GM21737 (cell line): ENCODE measurements around the gene OOEP.

ENCODE experiments used
- ATAC-seq: cut with Tn5 transposase; IDR thresholded peaks from one replicate; pipeline ENCODE4 v1.9.1; 2021; ENCODE audit warnings: mild to moderate bottlenecking, moderate library complexity; ENCODE audit not compliant: unreplicated experiment

Gene OOEP

DNA sequence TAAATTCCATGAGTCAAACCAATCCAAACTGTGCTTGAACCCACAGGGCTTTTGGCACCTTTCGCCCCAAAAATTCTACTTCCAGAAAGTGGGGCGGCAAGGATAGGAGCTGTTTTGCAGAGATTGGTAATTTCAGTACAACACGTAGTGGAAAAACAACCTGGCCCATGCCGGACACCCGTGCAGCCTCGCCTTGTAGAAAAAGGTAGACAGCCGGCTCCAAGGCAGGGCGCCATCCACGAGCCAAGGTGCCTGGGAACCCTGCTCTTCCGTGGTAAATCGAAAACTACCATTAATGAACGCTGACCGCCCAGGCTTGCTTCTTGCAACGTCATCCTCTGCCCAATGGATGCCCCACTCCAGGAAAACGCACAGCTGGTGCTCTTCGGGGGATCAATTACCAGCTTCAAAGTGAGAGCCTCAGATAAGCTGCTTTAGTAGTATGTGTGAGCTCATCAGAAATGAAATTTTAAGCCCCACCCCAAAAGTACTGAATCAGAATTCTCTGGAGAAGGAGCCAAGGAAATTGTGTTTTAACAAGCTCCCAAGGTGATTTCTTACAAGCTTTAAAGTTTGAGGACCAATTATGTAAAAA lies 1.8 kb downstream of the OOEP start:
- ATAC-seq, result no peak

DNA sequence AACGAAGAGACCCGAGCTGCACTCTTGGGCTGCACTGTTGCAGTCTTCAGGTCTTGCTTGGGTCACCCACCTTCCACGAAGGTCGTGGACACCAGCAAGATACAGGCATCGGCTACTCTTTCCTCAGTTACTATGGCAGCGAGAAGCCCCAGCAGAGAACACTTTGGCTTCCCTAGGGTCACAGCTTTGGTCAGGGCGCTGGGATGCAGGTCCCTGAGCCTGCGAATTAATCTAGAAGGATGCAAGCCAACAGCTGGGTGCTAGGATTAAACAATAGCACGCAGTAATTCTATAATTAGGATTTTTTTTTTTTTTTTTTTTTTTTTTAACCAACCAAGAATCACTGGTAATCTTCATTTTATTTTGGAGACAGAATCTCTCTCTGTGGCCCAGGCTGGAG lies 5.1 kb downstream of the OOEP start:
- ATAC-seq, result no peak

DNA sequence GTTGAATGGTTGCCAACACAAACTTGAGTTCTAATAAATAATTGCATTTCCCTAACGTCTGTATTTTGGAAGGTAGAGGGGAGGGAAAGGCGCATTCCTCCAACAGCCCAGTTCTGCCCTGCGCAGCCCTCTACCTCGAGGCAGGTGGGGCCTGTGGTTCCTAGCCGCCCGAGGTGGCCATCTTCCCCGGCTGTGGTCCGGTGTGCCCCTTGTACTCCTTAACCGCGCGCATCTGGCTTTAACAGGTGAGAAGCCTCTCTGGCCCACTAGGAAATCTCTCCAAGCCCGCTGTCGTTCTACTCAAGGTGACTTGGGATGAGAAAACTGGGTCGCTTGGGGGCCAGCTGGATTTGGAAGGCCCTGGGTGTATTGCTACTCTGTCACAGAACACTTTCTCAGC lies 5.6 kb downstream of the OOEP start:
- ATAC-seq, result no peak

DNA sequence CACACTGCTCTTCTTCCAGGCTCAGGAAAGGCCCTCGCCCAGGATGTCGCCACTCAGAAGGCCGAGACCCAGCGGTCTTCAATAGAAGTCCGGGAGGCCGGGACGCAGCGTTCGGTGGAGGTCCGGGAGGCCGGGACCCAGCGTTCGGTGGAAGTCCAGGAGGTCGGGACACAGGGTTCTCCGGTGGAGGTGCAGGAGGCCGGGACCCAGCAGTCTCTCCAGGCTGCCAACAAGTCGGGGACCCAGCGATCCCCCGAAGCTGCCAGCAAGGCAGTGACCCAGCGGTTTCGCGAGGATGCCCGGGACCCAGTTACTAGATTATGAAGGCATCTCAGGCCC lies 6.2 kb downstream of the OOEP start:
- no peak for ATAC-seq

DNA sequence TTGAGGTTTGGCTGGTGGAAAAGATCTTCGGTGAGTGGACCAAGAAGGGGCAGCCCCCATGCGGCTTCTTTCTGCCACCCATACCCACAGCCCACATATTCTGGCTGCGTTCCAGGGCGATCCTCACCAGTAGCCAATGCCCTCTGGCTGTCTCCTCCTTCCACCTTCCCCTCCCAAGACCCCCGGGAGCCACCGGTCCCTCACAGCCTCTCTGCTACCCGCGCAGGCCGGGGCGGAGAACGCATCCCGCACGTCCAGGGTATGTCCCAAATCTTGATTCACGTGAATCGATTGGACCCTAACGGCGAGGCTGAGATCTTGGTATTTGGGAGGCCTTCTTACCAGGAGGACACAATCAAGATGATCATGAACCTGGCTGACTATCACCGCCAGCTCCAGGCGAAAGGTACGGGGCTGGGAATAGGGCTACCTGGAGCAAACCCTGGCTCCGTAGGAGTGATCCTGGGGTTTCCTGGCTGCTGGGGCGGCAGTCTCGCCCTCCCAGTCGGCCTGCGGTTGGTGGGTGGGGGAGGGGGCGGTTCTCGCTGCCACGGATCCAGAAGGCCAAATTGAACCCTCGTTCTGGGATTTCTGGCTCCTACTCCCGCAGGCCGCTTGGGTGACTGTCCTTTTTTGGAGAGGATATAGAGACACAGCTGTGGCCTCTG lies 6.7 kb downstream of the OOEP start:
- ATAC-seq, result no peak

DNA sequence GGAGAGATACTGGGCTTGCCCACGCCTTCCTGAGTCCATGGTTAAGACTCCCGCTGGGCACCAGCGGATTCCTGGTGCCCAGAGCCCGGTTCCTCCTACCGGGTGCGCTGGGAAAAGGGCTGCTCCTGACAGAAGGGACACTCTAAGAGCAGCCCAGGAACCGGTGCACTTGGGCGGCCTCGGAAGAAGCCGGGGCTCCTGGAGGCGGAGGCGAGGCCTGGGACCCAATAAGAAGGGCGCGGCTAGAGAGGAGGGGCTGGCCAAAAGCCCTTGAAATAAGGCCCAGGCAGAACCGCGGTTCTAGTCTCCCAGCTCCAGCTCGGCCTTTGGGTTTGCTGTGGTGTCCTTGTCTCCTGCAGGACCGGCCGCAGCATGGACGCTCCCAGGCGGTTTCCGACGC lies 7.3 kb downstream of the OOEP start, which contains the start of gene KHDC3L:
KHDC3L (plus strand) TSS at position 301 of the 400 bp plus-strand sequence; CDS start at position 373, 72 bp downstream.
- no peak for ATAC-seq

DNA sequence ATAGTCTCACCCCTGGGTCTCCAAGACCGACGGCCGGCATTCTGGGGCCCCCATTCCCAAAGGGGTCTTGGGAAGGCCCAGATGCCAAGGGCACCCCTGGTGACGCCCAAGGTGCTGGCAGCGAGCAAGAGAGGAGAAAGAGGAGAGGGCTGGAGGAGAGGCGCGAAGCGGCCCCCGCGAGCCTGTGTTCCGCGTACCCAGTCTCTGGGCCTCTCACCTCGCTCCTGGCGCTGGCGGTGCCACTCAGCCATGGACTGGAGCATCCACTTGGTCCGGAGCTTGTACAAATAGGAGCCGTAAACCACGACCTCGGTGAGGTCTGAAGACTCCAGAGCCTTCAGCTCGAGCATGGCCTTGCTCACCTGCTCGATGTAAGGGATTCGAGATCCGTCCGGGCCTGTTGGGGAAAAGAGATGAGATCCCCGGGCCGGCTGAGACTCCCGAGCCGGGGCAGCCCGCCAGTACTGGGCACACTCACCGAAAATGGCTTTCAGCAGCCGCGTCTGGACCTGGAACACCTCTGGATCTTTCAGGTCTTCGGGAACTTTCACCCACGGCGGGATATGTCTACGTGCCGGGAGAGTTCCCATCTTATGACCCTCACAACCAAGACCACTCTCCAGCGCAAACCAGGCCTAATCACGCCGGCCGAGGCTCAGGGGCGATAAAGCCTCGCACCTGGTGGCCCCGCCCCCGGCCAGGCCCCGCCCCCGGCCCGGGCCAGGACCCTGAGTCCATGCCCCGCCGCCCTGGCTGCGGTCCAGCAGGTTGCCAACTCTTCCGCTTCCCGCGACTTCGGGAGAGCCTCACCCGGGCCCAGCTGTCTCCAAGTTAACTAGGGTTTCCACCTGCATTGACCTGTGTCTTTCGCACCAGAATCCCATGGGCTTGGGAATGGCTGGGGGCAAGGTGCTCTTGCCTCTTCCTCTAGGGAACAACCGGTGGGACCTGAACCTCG lies 15.8 kb downstream of the OOEP start, which contains the start of gene DPPA5:
DPPA5 (minus strand) TSS at position 641 of the 958 bp plus-strand sequence; CDS start at position 590, 51 bp downstream.
- no peak for ATAC-seq

DNA sequence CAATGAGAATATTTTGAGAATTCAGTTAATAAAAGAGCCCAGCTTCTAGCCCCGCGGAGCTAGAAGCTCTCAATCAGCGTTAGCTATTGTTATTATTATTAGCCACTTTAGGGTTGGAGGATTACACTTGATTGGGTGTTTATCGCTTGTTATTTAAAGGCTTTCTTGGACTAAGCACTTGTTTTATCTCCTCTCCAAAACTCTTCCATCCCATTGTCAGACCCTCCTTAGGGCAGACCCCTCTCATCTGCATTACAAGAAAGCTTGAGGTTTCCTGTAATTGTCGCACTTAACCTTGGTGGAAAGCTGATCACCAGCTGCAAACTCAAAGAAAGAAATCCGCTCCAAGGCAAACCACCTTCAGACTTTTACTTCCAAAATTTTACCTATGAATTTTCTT lies 20.4 kb downstream of the OOEP start:
- no peak for ATAC-seq

DNA sequence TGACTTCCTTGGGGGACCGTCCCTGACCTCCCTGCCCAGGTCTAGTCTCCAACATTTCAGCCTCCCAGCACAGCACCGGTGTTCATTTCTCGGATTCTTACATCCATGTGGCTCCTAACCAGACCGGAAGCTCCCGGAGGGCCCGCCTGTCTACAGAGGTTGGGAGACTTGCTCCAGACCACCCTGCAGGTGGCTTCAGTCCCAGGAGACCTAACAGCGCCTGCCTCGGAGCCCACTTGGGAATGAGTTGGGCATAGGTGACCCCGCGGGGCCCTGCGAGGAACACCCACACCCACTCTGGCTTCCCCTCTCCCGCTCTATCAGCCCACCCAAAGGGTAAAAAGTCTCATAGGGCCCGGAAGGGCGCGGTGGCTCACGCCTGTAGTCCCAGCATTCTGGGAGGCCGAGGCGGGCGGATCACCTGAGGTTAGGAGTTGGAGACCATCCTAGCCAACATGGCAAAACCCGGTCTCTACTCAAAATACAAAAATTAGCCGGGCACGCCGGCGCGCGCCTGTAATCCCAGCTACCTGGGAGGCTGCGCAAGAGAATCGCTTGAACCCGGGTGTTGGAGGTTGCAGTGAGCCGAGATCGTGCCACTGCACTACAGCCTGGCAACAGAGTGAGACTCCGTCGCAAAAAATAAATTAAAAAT lies 21.0 kb downstream of the OOEP start:
- ATAC-seq, result no peak

DNA sequence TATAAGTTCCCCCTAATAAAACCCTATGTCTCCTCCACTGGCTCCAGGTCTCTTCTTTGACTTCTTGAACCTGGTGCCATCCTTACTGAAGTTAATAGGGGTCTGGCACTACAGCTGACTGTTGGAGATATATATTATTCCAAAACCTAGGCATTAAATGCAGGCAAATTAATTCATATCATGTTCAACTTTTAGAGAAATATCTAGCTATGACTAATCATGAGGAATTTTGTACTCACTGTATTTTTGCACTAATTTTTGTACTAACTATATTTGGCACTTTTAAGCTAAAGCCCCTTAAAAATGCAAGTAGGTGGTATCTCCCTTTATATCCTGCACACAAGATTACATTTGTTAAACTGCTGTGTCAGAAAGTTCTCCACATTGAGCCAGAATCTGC lies 26.5 kb downstream of the OOEP start:
- ATAC-seq, result no peak

DNA sequence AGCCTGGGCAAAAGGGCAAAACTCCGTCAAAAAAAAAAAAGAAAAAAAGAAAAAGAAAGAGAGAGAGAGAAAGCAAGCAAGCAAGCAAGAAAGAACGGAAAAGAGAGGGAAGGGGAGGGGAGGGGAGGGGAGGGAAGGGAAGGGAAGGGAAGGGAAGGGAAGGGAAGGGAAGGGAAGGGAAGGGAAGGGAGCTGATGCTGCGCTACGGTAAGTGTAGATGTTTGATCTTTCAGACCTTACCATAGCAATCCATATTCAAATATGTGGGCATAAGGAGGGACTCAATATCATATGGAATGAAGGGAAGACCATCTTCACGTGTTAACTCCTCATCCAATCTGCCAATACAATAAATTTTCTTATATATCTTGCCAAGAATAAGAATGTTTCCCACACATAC lies 27.5 kb downstream of the OOEP start:
- no peak for ATAC-seq

DNA sequence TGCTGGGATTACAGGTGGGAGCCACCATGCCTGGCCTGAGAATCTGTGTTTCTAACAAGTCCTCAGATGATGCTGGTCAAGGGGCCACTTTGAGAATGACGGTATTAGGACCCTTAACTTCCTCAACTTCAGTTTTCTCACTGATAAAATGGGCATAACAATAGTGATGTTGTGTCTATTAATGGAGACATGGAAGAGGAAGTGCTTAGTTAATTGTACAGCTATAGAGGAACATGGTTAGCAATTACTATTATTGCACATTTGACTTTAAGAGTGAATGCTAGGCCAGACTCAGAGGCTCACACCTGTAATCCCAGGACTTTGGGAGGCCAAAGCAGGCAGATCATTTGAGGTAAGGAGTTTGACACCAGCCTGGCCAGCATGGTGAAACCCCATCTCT lies 28.4 kb downstream of the OOEP start:
- no peak for ATAC-seq

DNA sequence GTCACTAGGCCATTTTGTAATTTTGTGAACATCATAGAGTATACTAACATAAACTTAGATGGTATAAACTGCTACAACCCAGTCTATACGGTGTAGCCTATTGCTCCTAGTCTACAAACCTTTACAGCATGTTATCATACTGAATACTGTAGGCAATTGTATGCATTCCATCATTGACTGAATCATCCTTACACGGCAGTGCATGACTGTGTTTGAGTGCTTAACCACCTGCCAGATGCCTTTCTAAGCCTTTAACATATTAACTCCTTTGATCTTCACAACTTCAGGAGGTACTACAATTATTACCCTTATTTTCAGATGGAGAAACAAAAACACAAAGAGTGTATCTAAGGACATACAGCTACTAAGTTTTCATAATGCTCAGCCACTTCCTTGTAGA lies 29.6 kb downstream of the OOEP start:
- ATAC-seq, result no peak

DNA sequence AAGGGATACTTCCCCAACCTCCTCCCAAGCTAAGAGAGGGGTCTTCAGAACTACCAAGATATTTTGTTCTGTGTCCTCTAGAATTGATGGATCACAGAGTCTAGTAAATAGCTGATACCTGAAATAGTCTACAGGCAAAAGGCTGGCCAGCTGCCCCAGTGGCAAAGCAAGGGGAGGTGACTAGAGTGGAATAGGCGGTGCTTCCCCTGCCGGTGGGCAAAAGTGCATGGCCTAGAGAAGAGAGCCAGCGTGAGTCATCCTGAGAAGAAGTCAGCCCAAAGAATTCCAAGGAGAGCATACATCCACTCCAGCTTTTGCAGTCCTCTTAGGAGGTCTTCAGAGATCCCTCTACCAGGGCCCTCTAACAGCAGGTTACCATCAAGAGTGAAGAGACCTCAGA lies 30.4 kb downstream of the OOEP start:
- no peak for ATAC-seq

DNA sequence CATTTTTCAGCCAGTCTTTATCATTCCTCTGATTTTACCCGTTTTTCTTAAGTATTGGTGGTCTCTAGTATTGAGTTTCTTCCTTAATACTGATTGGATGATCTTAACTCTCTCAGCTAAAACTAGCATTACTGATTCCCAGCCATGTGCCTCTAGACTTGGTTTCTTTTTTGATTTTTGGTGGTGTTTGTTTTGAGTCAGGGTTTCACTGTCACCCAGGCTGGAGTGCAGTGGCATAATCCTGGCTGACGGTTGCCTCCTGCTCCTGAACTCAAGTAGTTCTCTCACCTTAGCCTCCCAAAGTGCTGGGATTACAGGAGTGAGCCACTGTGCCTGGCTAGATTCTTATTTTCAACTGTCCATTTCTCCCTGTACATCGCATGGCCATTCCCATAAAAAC lies 40.5 kb downstream of the OOEP start:
- no peak for ATAC-seq

DNA sequence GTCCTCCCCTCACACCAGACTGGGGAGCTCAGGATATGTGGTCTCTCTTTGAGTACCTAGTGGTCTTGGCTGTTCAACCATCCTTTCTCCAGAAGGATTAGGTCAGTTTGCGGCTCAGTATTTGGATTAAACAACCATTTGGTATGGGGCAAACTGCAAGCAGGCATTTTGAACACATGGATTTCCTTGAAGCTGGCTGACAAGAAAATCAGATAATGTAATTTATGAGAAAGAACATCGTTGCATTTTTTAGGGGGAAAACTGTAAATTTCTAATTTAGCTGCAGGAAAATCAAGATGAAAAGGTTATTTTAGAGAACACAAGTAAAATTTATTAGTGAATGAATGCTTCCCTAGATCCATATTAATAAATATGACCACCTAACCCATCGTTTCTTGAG lies 40.9 kb downstream of the OOEP start:
- no peak for ATAC-seq

DNA sequence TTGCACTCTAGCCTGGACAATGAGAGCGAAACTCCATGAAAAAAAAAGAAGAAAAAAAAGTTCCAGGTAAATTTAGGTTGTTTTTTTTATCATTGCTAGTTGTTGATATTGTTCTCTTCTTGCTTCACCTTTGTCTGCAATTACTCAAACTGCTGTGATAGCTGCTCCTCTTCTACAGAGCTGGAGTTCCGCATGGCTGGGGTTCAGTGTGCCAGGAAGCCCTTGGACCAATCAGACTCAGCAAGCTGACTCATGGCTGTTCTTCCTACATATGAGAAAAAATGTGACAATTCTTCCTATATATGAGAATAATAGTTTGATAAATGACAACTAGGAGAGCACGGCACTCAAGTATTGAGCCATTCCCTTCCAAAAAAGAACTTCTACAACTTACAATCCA lies 44.0 kb downstream of the OOEP start:
- ATAC-seq, result no peak

DNA sequence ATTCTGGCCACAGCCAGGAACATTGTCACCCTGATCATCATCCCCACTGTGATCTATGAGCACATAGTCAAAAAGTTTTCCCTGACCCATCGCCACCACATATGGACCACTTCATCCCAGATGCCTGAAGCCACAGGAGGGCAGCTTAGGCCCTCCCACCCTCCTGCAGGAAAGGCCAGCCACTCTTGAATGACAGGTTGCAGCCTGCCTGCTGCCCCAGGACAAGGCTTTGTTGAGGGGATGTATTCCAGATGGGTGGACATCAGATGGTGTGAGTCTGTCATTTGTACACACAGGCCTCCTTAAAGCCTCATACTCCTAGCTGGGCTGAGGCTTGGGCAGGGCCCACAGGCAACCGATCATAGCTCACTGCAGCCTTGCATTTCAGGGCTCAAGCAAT lies 46.4 kb downstream of the OOEP start:
- ATAC-seq, result no peak
